ENCODE measurements around the gene STIMATE.

The STIMATE gene

DNA sequence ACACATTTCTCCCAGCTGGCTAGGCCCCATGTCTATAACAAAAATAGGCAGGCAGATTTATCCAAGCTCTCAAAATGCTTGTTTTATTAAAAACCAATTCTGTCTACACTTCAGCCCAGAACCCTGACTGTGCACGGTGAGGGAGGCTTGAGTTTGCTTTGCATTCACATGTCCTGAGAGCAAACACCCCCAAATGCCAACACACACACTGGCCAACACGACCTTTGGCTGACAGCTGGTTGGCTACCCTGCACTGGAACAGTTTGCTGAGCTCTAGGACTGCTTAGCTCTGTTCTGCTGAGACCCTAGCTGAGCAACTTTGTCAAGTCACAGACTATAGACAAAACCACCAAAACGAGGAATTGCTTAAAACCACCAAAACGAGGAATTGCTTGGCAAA, 3.6 kb downstream of the STIMATE start:
- no peak for DNase-seq (ENCODE audit: low spot score)

DNA sequence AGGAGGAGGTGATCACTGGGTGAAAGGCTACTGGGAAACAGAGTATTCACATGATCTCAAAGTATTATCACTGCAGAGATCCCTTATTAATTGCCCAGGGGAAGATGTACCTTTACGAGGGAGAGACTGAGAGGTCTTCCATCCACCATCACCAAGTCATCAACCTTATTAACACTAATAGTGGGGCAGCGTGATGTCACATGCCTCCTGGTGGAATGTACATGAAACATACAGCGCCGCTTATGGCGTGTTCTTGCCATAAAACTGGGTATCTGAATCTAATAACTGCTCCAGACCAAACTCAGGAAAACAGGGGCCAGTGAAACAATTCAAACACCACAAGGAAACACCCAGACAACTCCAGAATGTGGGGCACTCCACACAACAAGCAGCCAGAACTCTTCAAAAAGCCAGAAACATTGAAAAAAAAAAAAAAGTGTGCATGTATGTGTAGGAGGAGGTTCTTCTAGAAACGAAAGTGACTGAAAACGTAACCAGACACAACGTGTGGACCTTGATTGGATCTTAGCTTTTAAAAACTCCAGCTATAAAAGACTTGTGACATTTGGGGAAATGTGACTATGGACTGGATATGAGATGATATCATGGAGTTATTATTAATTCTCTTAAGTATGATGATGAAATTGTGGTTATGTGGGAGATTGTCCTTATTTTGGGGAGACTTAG, 4.6 kb downstream of the STIMATE start:
- DNase-seq (ENCODE audit: low spot score), result no peak

DNA sequence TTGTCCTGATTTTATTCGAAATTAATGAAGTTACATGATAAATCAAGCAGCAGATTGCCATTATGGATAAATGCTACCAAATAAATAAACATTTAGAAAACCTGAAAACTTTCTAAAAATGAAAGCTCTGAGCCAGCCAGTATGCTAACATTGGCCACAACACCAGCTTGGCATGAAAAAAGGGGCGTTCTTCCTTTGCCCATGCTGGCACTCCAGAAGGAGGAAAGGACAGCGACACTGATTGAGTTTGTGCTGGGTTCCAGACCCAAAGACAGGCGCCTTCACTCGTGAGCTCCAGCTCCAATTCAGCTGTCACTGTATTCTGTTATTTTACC, 5.1 kb downstream of the STIMATE start:
- DNase-seq (ENCODE audit: low spot score), result no peak

DNA sequence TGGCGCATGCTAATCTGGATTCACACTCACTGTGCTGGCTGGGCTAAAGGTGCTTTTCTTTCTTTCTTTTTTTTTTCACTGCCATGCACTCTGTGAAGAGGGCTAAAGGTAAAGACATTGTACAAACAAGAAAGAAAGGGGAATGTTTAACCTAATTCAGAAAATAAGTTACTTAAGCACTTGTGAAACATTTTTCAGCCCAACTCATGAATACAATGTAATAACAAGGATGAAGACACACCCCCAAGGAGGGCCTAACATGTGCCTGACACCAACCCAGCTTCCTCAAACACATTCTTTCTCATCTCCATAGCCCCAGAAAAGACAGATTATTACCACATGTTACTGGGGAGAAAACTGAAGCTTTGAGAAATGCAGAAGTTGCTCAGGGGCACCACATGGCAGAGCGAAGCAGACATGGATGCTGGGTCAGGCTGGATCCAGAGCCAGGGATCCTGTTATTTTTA, 5.7 kb downstream of the STIMATE start:
- no peak for DNase-seq (ENCODE audit: low spot score)

DNA sequence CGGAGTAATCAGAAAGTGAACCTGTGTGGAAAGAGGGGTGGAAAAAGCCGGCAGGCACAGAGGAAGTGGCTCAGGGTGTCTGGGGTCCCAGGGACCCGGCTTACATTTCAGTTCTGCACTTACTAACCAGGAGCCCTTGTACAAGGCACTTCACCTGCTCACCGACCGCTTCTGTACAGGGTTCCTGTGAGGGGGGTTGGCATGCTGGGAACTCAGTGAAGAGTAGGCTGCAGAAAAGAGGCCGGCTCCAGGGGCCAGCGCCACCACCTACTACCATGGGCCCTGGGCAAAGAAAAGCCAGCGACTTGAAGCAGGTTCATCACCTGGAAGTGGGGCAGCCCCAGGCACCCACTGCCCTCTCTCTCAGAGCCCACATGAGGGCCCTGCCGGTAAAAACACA, 6.2 kb downstream of the STIMATE start:
- DNase-seq (ENCODE audit: low spot score), result no peak

DNA sequence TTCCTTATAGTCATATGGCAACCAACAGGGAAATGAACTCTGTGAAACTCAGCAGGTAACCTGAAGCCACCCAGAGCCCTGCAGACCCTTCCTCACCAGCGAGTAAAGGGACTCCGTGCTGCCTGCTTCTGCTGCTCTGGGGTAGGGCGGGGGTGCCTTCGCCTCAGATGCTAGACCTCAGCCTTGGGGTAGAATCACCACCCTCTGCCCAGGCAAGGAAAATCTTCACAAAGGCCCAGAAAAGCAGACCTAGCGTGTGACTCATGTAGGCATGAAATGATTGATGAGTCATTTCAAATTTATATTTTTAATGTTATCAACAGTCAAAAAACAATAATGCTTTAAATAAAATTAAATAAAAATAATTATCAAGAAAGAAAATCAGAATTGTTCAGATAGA, 6.6 kb downstream of the STIMATE start:
- no peak for DNase-seq (ENCODE audit: low spot score)

DNA sequence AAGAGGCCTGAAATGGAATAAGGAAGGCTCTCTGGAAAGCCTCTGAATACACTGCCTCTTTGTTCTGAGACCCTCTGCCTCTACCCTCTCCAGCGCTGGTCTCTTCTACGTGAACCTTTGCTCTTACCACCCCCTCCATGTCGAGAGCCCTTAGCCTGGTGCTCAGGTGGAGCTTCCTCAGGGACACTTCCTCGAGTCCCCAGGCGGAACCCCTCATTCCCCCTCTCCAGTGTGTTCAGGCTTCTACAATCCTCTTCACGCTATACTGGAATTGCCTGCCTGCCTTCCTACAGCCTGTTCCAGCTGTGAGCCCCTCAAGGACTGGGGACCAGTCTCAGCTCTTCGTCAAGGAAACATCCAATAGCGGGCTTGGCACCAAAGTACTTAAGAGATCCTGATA, 7.4 kb downstream of the STIMATE start:
- DNase-seq (ENCODE audit: low spot score), result no peak

DNA sequence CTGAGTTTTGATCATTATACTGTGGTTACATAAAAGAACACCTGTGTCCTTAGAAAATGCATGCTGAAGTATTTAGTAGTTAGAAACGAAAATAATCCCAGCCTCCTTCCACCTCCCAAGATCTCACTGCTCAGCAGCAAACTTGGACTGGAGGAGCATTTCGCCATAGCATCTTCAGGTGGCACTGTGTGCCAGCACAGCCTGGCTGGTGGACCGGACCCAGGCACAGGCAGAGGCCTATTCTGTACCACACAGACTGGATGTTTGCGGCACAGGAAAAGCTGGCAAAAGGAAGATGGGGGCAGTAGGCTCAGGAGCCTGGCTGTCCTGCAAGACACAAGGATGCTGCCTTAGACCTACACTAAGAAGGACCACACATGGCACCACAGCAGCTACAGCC, 10.2 kb downstream of the STIMATE start:
- no peak for DNase-seq (ENCODE audit: low spot score)

DNA sequence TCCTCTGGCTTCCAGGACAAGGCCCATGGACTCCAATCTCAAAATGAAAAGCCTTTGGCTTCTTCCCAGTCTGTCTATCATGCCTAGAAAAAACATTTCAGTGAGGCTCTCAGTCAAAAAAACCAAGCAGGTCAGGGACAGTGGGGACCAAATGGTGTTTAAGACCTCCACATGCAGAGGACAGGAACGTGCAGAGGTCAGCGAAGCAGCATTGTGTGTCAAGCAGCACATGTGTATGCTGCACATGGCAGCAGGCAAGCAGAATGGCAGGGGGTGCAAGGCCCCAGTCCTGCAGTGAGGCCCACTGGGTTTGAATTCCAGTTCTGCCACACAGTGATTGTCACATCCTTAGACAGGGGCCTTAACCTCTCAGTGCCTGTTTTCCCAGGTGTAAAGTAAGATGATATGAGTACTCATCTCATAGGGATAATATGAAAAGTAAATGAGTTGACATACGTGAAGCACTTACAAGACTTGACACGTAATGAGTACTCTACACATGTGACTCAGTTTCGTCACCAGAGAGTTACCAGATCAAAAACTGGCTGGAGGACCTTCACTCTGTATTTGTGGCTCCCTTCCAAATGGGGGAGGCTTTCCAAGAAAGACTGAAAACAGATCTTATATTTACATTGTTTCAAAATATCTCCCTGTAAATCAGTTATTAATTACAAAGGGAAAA, 11.2 kb downstream of the STIMATE start:
- DNase-seq (ENCODE audit: low spot score), result no peak

DNA sequence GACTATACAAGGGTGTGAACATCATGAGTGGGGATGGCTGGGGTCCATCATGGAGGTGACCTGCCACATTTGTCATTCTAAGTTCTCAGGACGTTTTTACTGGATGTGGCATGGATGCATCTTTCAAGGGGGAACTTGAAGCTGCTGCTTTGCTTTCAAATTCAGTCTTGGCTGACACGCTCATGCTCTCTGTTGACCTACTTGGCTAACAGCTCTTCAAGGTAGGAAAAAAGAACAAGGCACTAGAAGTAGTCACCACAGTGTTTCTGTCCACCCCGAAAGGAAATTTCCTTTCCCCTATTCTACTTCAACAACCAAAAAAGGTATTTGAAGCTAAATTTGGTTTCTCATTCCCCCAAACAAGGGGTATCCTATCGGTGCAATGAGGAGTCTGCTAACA, 15.0 kb downstream of the STIMATE start:
- no peak for DNase-seq (ENCODE audit: low spot score)

DNA sequence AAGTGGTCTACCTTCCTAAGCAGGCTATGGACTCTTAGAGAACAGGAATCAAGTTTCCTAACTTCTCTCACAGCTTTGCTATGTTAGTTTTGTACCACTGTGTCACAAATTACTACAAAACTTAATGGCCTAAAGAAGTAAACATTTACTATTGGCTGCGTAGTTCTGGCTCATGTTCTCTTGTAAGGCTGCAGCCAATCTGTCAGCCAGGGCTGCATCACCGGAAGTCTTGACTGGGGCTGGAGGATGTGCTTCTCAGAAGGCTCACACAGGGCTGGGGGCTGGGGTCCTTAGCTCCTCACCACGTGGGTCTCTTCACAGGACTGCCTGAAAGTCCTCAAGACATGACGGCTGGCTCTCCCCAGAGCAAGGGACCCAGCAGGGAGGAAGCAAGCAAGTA, 15.5 kb downstream of the STIMATE start:
- no peak for DNase-seq (ENCODE audit: low spot score)

DNA sequence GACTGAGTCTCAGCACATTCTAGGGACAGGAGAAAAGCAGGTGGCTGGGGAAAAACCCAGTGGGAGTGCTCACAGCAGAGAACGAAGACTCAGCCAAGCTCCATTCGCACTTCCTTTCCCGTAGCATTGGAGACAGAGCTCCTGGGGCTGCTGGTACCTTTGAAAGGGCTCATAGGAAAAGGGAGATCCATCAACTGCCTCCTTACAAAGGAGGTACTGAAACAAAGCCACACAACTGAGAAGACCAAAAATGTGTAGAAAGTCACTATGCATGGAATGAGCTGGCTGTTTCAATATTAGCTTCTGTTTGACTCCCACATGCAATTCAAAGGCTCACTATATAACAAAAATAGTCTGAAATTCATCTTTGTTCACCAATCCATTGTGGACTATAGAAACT, 16.9 kb downstream of the STIMATE start:
- DNase-seq (ENCODE audit: low spot score), result no peak

DNA sequence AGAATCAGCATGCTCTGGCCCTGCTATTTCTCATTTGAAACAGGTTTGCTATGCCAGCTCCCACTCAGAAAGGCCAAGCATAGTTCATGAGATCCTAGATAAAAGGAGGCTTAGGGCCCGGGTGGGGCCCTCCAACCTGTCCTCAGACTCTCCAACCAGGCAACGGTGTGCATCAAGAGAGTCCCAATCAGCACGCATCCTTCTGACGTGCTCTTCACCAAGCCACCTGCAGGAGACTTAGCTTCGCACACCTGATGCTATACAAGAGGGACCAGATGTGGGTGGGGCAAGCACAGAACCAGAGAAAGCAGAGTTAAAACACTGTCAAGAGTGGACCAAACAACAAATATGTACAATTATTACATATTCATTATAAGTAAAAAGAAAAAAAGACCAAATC, 17.3 kb downstream of the STIMATE start:
- DNase-seq (ENCODE audit: low spot score), result no peak

DNA sequence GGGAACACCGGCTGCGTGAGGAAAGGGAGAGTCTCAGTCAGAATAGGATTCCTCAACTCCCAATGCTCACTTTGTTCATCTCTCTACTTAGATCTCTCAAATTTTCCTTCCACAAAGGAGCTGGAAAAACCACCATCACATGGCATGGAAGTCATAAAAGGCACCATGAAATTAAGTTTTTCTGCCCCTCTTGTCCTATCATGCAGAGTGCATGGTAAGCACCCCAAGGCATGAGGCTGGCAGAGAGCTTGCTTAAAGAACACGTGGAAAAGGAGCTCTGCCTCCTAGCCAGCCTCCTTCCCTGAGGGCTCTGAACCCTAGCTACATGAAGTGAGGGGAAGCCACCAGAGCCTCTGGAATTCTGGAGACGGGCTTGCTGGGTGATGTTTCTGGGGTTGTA, 17.8 kb downstream of the STIMATE start:
- DNase-seq (ENCODE audit: low spot score), result no peak

DNA sequence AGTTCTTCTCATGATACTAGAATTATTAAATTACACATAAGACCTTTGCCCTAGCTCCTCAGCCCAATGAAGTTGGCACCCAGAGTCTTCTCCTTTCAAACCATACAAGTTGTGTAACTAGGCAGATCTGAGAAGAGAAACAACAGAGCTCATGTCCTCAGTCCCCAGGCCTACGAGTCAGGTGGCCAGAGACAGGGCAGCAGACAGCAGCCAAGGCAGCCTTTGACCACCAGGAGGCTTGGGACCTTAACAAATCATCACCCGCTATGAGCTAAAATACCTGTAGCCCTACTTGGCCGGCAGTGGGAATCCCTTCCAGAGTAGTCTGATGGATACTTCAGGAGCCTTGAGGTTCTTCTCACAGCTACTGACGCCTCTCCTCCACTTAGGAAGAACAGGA, 18.3 kb downstream of the STIMATE start:
- DNase-seq (ENCODE audit: low spot score), result no peak

DNA sequence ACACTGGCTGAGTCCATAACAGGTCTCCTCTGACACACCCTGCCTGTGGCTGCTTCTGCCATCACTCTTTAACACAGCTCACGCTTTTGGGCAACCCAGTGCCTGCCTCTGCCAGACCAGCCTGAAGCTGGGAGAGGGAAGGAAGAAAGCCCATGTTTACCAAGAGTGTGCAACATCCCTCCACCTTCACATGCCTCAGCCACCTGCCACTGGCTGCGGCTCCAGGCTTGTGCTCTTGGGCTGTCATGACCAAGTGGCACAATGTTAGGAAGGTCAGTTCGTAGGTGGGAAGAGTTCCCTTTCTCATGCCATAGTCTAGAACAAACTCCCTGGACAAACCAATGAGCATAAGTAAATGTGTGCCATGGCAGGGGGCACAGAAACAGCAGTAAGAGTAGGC, 20.3 kb downstream of the STIMATE start:
- no peak for DNase-seq (ENCODE audit: low spot score)

DNA sequence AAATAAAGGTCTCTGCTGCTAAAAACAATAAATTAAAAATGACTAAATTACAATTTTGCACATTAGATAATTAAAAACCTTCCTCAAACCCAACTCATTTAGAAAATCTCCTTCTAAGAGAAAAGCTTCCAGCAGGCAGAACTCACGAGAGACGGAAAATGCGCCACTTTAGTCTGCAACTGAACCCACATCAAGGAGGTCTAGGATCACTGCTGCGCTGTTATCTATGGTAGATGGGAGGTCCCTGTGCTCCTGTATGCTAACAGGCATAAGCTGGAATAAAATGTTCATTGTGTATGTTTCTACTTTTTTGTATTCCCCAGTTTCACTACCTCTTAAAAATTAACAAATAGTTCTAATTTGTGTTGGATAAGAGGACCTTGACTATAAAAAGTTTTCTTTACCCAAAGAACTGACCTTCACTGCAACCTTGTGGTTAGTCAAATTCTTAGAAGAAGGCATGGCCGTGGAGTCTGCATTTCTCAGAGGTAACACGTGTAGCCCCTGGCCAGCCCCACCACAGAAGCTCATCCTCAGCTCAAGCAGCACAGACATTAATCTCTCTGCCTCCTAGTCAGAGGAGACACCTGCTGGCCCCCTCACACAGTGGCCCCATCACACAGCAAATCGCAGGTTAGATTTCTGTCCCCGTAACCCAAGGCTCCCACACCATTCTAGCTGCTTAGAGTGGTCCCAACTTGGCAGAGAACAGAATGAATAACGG, 22.3 kb downstream of the STIMATE start:
- DNase-seq (ENCODE audit: low spot score), result no peak

DNA sequence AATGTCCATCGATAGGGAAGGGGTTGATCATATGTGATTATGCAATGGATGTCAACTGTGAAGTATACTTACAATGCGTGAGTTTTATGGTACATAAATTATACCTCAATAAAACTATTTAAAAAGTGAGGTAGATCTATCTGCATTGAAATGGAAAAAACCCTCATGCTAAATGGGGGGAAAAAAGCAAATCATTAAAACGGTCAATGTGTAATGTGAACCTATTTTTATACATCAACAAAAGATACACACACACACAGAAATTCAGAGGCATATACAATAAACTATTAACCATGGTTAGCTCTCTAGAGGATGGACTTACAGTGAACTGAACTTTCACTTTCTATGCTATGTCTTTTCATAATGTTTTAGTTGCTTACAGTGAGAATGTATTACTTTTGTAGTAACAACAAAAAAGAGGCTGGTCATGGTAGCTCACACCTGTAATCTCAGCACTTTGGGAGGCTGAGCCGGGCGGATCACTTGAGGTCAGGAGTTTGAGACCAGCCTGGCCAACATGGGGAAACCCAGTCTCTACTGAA, 23.1 kb downstream of the STIMATE start:
- DNase-seq (ENCODE audit: low spot score), result no peak

DNA sequence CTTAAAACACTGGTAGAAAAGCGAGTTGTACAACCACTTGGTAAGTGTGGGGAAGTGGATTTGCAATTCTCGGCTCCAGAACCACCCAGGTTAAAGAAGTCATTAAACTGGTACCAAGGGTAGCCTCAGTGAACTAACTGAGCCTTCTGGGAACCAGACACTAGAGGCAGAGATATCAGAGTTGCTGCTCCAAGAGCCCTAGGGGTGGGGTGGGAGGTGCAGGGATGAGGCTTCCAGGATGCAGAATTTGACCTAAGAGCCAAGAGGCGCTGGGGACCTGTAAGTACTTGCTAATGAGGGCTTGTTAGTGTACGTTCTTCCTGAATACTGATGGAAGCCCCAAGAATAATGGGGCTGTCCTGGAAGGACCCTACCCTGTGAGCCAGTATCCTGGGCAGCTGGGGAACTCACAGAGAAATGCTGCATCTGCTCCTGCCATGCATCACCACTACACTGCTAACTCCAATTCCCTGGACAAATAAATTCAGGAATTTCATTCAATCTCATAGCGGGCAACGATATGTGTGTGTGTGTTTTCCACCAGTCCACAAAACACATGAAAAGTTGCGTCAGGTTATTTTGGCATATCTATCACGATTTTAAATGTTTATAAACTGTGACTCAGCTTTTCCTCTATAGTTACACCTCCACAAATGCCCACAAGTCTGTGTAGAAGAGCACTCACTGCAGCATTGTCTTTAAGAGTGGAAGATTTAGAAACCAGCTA, 23.8 kb downstream of the STIMATE start:
- no peak for DNase-seq (ENCODE audit: low spot score)

DNA sequence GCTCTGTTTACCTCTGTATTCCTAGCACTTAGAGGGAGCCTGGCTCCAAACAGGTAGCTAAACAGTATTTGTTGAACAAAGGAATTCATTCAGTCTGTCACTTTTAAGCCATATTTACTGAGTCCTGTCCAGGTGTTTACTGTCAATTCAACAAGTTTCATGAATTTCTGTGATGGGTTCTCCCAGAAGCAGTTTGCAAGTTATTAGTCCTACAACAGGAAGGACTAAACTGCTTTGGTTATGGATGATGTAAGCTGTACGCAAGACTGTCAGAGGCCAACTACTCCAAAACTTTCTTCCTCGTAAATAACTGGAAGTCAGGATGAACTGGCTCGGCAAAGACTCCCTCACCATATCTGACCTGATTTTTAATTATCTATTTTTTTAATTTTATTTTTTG, 25.1 kb downstream of the STIMATE start:
- no peak for DNase-seq (ENCODE audit: low spot score)

DNA sequence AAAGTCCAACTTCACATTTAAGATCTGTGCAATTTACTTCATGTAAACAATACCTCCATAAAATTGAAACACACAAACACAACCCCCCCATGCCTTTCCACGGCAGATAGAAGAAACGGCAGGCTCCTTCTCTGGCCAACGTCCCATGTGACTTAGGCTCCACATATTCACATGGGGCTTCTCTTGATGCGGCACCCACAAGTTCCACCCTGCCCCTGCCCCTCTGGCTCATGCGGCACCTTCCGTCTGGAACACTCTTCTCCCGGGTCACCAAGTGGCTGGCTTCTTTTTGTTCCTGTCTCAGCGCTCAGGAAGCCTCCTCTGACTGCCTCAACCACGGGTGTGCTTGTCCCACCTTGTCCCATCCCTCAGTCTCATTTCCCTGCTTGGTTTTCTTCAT, 25.6 kb downstream of the STIMATE start:
- no peak for DNase-seq (ENCODE audit: low spot score)

DNA sequence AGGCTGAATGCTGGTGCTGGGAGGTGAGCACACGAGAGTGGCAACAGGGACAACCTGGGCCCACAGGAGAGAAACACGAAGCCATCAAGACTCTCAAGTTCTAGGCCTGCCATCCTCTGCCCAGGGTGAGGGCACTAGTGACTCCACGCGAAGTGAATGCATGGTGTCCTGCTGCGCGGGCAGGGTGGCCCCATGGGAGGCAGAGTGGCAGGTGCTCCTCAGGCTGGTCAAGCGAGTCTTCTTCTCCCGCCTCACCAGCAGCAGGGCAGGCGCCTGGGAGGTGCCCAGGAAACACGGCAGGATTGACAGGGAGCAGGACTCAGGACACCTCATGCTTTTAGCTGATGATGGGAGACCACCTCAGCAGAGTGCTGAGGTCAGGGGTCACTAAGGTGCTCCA, 26.9 kb downstream of the STIMATE start:
- no peak for DNase-seq (ENCODE audit: low spot score)

DNA sequence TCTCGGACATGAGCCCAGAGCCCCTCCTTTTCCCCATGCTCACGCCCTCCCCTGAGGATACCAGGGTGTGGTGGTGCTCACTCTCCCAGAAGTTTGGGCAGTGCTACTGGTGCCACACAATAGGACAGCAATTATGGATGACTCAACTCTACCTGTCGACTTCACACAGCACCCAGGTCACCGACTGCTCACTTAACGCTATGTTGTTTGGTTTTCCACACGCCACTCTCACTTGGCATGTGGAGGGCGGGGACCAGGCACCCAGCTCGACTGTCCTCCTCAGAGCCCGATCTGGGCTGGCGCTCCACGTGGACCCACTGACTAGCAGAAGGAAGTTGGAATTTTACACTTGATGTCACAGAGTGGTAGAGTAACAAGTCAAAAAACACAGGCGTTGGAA, 30.9 kb downstream of the STIMATE start:
- no peak for DNase-seq (ENCODE audit: low spot score)

Measured in ecto neural progenitor cell (in vitro differentiated cells).